ENCODE measurements around the gene XYLT1.

Gene XYLT1

GRCh38 chr16:17304106-17304490 is 166.7 kb downstream of the XYLT1 start:
- no peak for DNase-seq (ENCODE audit: low spot score)
- in situ Hi-C loops (cut with MboI; ENCODE audit: low sequenced_read_pairs, unreplicated experiment): no loop called here
- TF ChIP-seq CTCF (IDR thresholded peaks at IDR 0.05; ENCODE audit: borderline replicate concordance, control extremely low read depth, extremely low read depth, insufficient read depth, missing control alignments): no peak

GRCh38 chr16:17303101-17303500 is 167.7 kb downstream of the XYLT1 start:
- no peak for TF ChIP-seq CTCF (IDR thresholded peaks at IDR 0.05; ENCODE audit: borderline replicate concordance, control extremely low read depth, extremely low read depth, insufficient read depth, missing control alignments)
- in situ Hi-C loops (cut with MboI; ENCODE audit: low sequenced_read_pairs, unreplicated experiment): no loop called here
- no peak for DNase-seq (ENCODE audit: low spot score)

- no peak for DNase-seq (ENCODE audit: low spot score)
- TF ChIP-seq CTCF (IDR thresholded peaks at IDR 0.05; ENCODE audit: borderline replicate concordance, control extremely low read depth, extremely low read depth, insufficient read depth, missing control alignments): no peak
- in situ Hi-C loops (cut with MboI; ENCODE audit: low sequenced_read_pairs, unreplicated experiment): no loop called here
Observed at GRCh38 chr16:17302620-17303019, 168.1 kb downstream of the XYLT1 start.

- TF ChIP-seq CTCF (IDR thresholded peaks at IDR 0.05; ENCODE audit: borderline replicate concordance, control extremely low read depth, extremely low read depth, insufficient read depth, missing control alignments): no peak
- in situ Hi-C loops (cut with MboI; ENCODE audit: low sequenced_read_pairs, unreplicated experiment): no loop called here
Observed at GRCh38 chr16:17302214-17302613, 168.5 kb downstream of the XYLT1 start.

GRCh38 chr16:17301593-17302135 is 169.1 kb downstream of the XYLT1 start:
- in situ Hi-C loops (cut with MboI; ENCODE audit: low sequenced_read_pairs, unreplicated experiment): no loop called here
- no peak for TF ChIP-seq CTCF (IDR thresholded peaks at IDR 0.05; ENCODE audit: borderline replicate concordance, control extremely low read depth, extremely low read depth, insufficient read depth, missing control alignments)
- DNase-seq (ENCODE audit: low spot score): peak; percentile 71

More at GRCh38 chr16:17302214-17302613, 168.5 kb downstream of the XYLT1 start:
- no peak for DNase-seq (ENCODE audit: low spot score)

- TF ChIP-seq CTCF (IDR thresholded peaks at IDR 0.05; ENCODE audit: borderline replicate concordance, control extremely low read depth, extremely low read depth, insufficient read depth, missing control alignments): no peak
- in situ Hi-C loops (cut with MboI; ENCODE audit: low sequenced_read_pairs, unreplicated experiment): no loop called here
- no peak for DNase-seq (ENCODE audit: low spot score)
Observed at GRCh38 chr16:17301184-17301583, 169.6 kb downstream of the XYLT1 start.
